Amygdala (tissue), 56 donors: Measurements from ENCODE around the gene NEURL1B.

ENCODE experiments used
- DNase-seq, 56 donors: peaks; one replicate each; lab custom pipeline; 2025; lab: John Stamatoyannopoulos, UW

Gene NEURL1B

DNA sequence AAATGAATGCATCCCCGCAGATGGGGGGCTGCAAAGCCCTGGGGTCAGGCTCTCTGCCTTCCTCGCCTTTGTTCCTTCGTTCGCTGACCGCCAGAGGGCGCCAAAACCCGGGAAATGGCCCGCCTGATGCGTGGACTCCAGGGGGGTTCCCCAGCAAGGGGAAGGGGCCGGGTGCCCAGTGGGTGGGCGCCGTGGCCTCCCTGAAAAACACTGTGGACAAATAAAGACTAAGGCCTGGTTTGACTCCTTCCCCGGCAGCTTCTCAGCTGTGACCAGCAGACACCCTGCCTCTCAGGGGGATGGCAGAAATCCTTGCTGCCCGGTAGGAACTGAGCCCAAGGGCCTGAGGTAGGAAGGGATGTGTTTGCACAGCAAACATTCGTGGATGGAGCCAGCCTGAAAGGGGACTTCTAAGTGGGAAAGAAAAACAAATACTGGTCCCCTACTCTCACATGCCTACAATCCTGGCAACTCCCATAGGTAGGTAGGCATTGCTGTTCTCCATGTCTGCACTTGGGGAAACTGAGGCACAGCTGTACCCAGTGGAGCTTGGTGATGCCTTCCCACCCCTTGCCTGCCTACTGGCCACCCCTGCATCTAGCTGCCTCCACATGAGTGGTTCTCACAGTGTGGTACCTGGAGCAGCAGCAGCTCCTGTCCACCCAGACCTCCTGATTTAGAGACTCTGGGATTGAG lies 72.2 kb downstream of the NEURL1B start:
- peak in 40 of 56 donors; percentile 9 to 75 (median 37) for DNase-seq

DNA sequence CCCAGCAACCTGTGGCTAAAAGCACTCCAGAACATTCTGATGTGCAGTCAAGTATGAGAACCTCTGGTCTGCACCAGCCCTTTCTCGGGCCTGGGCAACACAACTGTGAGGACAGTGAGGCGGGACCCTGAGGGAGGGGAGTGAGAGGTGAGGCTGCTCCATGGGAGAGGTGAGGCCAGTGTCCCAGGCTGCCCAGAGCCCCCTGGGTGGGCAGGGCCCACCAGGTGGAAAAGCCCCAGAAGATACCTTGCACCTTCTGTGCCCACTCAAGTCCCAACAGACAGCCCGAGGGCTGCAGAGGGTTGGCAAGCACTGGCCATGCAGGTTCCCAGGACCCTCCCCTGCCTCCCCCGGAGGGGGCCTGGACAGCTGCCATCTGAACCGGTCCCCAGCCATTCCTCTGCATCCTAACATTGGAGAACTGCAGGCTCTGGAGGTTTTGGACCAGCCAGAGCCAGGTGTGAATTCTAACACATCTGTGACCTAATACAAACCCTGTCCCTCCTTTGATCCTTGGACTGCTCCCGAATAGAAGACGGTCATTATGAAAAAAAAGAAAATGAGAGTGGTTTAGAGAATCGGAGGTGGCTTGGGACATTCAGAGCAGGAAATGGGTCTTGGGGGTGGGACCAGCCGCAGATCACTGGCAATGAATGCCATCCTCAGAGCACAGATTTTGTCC lies 72.9 kb downstream of the NEURL1B start:
- peak in 1 of 56 donors; percentile 5 for DNase-seq

DNA sequence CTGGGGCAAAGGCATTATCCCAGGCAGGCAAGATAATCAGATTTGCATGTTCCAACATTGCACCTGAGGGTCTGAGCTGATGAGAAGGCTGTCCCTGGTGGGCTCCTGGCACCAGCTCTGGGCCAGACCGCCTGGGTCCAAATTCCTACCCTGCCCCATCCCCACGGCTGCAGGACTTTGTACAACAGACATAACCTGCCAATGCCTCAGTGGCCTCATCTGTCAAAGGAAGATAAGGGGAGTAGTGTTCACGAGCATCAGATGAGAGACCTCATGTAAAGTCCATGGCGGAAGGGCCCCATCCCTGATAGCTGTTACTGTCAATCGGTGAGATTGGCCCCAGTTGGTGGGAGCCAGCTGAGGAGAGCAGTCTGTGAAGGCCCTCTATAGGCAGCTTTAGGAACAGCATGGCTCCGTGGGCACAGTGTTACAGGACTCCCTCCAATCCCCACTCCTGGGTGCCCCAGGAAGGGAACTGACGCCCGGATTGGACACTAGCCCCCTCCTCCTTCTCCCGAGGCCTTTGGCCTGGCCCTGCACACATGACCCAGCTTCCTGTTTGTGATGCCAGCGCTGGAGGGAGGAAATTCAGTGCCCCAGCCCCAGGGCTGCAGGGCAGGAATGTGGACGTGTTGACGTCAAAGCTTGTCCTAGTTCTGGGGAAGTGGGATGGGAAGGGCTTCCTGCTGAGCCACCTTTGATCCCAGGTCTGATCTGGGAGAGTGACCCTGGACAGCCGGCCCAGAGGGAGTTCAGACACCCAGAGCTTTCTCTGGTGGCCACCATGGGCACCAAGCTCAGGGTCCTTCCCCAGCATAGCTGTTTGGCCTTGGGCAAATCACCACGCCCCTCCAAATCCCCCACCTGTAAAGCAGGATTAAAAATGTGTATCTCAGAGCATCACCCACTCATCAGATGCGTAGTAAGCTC lies 73.7 kb downstream of the NEURL1B start:
- peak in 42 of 56 donors; percentile 7 to 80 (median 42) for DNase-seq

DNA sequence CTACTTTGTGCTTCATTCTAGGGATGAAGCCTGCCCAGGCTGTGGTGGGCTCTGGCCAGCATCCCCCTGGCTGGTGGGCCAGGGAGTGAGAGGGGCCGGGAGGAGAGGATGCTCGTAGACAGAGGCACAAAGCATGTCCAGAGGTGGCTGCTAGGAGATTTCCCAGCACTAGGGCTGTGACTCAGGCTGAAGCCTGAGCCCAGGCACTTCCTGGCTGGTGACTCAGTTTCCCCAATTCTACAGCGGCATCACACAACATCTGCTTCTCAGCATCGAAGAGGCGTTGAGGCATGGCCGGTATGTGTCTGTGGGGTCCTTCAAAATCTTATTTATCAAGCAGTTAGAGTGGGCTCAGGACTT lies 74.3 kb downstream of the NEURL1B start:
- no peak for DNase-seq

DNA sequence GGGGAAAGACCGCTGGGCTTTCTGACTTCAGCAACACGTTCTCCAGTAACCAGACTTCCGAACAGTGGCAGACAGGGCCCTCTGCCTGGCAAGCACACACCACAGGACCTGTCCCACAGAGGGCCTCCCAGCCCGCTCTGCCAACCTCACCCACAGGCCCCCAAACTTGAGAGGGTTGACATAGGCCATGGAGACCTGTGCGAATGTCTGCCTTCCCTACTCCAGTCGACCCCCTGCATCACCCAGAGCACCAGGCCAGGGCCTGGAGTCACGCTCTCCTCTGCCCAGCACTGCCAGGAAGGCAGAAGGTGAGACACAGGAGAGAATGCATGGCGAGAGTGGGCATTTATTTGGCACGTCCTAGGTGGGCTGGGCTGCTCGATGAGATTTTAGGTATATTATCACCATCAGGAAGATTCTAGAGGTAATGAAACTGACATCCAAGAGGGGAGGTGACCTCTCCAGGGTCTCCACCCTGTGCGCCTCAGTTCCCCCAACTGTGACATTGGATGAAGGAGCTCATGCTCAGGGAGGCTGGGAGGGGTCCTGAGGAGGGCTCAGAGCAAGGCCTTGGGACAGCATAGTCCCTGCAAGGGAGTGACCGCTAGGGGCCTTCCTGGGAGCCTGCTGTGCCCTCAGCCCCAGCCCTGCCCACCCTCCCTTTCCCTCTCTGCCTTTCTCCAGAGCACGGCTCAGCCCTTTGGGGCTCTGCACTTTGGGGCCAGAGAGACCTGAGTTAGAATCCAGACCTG lies 75.0 kb downstream of the NEURL1B start:
- no peak for DNase-seq

- DNase-seq, result peak in 48 of 56 donors; percentile 19 to 88 (median 64)
These were observed 75.8 kb downstream of the NEURL1B start for GRCh38 chr5:172716796-172717313.

GRCh38 chr5:172717481-172718195 lies 76.6 kb downstream of the NEURL1B start:
- no peak for DNase-seq

DNA sequence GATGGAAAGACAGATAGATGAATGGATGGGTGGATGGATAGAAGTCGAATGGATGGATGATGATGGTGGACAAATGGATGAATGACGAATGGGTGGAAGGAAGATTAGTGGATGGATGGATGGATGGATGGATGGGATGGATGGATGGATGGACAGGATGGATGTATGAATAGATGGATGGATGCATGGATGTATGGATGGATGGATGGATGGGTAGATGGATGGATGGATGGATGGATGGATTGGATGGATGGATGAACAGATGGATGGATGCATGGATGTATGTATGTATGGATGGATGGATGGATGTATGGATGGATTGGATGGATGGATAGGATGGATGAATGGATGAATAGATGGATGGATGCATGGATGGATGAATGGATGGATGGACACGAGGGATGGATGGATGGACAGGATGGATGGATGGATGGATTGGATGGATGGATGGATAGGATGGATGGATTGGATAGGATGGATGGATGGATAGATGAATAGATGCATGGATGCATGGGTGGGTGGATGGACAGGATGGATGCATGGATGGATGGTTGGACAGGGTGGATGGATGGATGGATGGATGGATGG lies 77.6 kb downstream of the NEURL1B start:
- DNase-seq, result no peak

DNA sequence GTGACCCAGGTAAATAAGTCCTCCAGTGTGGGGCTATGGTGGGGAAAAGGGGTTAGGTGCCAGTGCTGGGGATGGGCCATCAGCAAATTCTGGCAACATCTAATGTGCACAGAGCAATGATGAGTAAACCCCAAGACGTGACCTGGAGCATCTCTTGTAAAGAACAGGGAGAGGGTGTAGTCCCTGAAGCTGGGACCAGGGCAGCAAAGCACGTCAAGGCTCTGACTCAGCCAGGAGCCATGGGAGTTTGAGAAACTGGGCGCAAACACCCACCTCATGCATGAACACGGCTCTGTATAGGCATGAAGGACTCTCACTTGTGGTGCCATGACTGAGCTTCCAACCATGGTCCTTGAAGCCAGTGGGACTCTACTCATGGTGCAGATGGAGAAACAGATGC lies 78.1 kb downstream of the NEURL1B start:
- no peak for DNase-seq

DNA sequence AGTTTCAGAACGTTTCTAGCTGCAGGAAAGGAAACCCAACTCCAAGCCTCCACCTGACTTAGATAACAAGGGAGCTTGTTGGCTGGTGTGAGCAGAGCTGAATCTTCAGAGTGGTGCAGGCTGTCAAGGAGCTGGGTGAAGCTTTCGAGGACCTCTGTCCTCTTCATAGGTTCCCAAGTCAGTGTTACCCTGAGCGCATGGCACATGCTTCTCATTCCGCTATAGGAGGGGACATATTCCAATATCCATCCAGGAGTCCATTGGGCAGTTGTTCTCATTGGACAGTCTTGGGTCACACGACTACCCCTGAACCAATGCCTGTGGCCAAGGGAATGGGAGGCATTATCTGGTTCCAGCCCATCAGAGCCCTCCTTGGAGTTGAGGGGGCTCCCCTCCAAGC lies 79.6 kb downstream of the NEURL1B start:
- no peak for DNase-seq

DNA sequence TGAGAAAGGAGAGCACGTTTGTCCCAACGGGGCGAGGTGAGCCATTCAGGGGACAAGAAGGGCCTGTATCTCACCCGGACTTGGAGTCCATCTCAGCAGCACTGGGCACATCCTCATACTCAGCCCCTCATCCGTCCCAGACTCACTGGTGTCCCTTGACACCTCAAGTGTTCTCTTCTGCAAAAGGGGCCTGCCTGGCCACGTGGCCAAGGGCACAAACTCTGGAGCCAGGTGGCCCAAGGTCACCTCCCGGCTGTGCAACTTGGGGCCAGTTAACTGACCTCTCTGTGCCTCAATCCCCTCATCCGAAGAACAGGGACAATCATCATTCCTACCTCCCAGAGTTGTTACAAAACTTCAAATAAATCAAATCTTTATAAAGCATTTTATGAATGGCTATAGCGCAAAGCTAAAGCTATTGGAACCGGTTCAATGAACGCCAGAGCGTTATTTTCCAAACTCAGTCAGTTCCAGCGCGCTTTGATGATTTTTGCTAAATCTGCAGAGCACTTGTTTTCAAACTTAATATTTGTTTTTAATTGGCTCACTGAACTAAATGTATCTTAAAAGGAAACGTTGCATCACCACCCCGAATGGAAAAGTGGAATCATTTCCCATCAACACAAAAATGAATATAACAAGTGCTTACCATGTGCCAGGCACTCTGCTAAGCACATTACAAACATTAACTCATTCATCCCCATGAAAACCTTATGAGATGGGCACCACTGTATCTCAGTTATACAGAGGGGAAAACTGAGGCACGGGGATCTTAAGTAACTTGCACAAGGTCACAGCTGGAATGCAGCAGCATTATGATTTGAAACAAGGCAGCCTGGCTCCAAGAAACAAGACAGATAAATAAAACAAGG lies 80.6 kb downstream of the NEURL1B start:
- no peak for DNase-seq

GRCh38 chr5:172722327-172722815 lies 81.3 kb downstream of the NEURL1B start:
- DNase-seq, result no peak

DNA sequence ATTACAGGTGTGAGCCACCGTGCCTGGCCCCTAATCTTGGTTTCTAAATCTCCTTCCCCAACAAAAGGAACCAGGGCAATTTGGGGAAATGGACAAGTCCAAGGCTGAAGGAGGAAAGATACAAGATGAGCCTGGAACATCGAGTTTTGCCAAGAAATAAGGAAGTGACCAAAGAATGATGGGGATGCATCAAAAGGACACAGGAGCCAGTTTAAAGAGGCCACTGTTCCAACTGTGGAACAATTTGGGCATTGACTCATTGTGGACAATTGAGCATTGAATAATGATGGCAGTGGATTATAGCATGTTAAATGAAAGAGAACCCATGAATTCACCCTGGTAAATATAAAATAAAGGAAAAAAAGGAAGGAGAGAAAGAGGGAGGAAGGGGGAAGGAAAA lies 82.4 kb downstream of the NEURL1B start:
- peak in 7 of 56 donors; percentile 11 to 66 (median 27) for DNase-seq

DNA sequence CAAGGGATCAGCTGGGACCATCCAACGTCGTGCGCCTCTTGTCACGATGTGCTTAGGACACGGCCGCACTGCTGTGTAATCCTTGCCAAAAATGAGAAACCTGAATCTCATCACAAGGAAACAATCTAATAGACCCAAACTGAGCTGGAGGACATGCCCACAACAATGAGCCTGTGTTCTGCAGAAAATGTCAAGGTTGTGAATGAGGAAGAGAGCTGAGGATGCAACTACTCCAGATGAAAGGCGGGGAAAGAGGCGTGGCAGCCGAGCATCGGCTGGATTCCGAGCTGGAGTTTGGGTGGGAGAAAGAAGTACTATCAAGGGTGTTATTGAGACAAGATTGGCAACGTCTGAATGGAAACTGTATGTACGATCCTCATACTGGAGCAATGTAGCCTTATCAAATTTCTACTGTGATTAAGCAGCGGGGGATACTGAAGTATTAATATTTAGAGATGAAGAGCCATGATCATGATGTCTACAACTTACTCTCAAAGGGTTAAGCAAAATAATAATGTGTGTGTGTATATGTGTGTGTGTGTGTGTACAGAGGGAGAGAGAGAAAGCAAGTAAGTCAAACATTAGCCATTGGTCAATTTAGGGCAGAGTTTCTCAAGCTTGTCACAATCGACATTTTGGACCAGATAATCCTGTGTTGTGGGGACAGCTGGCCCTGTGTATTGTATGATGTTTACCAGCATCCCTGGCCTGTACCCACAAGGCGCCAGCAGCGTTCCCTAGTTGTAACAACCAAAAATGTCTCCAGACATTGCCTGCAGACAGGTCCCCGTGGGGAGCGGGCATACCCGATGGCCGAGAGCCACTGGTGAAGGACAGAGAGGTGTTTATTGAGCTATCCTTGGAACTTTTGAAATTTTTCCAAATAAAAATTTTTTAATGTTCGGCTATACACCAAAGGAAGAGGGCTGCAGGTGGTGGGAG lies 83.5 kb downstream of the NEURL1B start:
- peak in 18 of 56 donors; percentile 10 to 63 (median 30) for DNase-seq

- no peak for DNase-seq
These were observed 84.2 kb downstream of the NEURL1B start for GRCh38 chr5:172725273-172725672.

DNA sequence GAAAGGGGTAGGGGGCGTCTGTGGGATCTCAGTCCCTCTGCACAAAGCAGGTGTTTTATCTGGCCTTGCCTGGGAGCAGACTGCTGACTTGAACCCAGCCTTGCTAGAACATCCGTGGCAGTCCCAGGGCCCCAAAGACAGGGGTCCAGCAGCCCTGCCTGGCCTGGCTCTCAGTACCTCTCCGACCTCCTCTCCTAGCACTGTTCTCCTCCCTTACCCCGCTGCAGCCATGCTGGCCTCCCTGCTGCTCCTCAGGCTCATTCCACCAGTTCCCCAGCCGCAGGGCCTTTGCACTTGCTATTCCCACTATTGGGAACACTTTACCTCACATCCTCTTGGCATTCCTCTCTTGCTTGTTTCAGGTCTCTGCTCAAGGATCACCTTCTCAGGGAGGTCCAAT lies 84.7 kb downstream of the NEURL1B start:
- DNase-seq, result no peak

DNA sequence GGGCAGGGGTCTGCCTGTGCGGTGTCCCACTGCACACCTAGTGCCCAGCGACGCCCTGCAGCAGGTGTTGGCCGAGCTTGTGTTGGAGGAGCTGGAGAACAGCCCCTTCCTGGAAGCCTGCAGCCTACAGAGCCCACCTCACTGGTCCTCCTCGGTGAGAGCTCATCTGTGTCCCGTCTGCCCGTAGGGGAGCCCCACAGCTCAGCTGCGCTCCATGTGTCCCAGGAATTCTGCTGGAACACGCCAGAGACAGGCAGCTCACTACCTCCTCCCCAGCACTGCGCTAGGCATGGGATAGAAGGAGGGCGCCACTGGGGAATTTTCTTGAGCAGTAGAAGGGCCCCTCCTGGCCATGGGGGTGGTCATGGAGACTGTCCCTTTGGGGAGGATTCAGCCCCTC lies 85.9 kb downstream of the NEURL1B start:
- DNase-seq, result no peak
